ENCODE results near the gene NFIB.

Gene NFIB

GRCh38 chr9:14080959-14081542 lies 232.9 kb downstream of the NFIB start:
- no peaks in the 10 kb centered on the region for H3K9me3 Mint-ChIP-seq
- H3K27ac Mint-ChIP-seq = no peak overlapping the region
- H3K4me1 Mint-ChIP-seq (ENCODE audit: low read depth) = no peaks in the 10 kb centered on the region
- no peak overlapping the region for H3K4me3 Mint-ChIP-seq
- no peaks in the 10 kb centered on the region for H3K36me3 Mint-ChIP-seq (ENCODE audit: low read depth)
- H3K27me3 Mint-ChIP-seq (ENCODE audit: low read depth) = no peaks in the 10 kb centered on the region
- DNase-seq (ENCODE audit: low spot score) = no peak

DNA sequence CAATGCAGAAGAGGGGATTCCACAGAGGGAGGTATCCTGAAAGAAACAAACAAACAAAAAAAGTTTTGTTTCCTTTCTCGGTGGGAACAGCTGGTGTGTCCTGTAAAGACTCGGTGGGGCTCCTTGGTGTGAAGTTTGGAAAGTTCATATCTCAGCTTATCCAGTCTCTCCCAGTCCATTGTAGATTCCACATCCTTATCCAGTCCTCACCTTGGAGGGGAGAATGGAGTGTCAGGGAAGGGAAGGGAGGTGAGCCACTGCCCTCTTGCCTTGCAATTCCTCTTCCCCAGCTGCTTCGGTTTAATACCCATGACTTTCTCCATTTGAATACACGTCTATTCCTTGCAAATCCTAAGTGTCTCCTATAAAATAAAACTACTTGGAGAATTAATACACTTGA lies 234.5 kb downstream of the NFIB start:
- H3K4me1 Mint-ChIP-seq (ENCODE audit: low read depth) = no peaks in the 10 kb centered on the region
- no peak overlapping the region for H3K4me3 Mint-ChIP-seq
- no peaks in the 10 kb centered on the region for H3K27me3 Mint-ChIP-seq (ENCODE audit: low read depth)
- DNase-seq (ENCODE audit: low spot score) = no peak
- H3K36me3 Mint-ChIP-seq (ENCODE audit: low read depth) = no peaks in the 10 kb centered on the region
- H3K27ac Mint-ChIP-seq = no peak overlapping the region
- H3K9me3 Mint-ChIP-seq = no peaks in the 10 kb centered on the region

GRCh38 chr9:14077672-14078071 lies 236.3 kb downstream of the NFIB start:
- Mint-ChIP-seq H3K4me3 (no peak overlapping the region), H3K4me1 (ENCODE audit: low read depth) (no peaks in the 10 kb centered on the region), H3K27me3 (ENCODE audit: low read depth) (no peaks in the 10 kb centered on the region), H3K27ac (no peak overlapping the region), H3K36me3 (ENCODE audit: low read depth) (no peaks in the 10 kb centered on the region), H3K9me3 (peaks cover 4% of the 10 kb centered on the region)
- no peak for DNase-seq (ENCODE audit: low spot score)

DNA sequence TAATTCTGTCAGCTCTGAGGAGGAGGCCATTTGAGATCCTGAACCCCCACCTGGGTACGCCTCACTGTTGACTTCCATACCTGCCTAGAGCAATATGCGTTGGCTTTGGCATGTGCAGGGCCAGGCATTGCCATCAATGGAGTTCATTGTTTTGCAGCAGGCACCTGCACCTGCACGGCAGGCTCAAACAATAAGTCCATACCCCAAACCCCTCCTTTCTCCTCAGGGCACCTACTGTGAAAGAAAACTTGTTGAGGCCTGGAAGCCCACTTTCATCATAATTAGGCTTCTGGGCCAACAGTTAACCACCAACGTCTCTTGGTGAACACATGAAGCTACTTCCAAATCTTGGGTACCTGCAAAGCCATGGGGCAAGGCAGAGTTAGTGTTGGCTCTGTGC lies 238.7 kb downstream of the NFIB start:
- H3K9me3 Mint-ChIP-seq = peaks cover 22% of the 10 kb centered on the region

DNA sequence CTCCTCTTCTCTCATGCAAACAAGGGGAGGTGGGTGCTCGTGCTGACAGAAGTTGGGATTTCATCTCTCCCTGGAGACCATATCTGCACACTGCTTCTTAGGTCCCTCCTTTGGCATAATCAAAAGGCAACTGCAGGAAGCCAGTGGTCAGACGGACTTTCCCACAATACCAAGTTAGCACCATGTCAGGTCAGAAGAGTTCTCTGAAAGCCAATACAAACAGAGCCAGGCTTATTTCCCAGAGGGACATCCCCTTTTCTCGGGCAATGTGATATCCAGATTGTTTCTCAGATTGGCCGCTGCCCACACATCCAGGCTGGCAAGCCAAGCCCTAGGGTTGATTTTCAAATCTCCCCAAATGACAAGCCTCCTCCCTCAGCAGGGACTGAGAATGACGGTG lies 241.1 kb downstream of the NFIB start:
- no peaks in the 10 kb centered on the region for H3K36me3 Mint-ChIP-seq (ENCODE audit: low read depth)
- no peak for DNase-seq (ENCODE audit: low spot score)

More for the DNA sequence above, 238.7 kb downstream of the NFIB start:
- no peak for DNase-seq (ENCODE audit: low spot score)
- no peaks in the 10 kb centered on the region for H3K4me1 Mint-ChIP-seq (ENCODE audit: low read depth)
- H3K4me3 Mint-ChIP-seq = no peak overlapping the region
- H3K36me3 Mint-ChIP-seq (ENCODE audit: low read depth) = no peaks in the 10 kb centered on the region
- H3K27ac Mint-ChIP-seq = no peak overlapping the region
- no peaks in the 10 kb centered on the region for H3K27me3 Mint-ChIP-seq (ENCODE audit: low read depth)

GRCh38 chr9:14071484-14071883 lies 242.5 kb downstream of the NFIB start:
- Mint-ChIP-seq H3K4me1 (ENCODE audit: low read depth) (no peaks in the 10 kb centered on the region), H3K27ac (no peak overlapping the region), H3K9me3 (peaks cover 22% of the 10 kb centered on the region), H3K27me3 (ENCODE audit: low read depth) (no peaks in the 10 kb centered on the region), H3K4me3 (no peak overlapping the region), H3K36me3 (ENCODE audit: low read depth) (no peaks in the 10 kb centered on the region)
- DNase-seq (ENCODE audit: low spot score) = no peak

More for the DNA sequence above, 241.1 kb downstream of the NFIB start:
- Mint-ChIP-seq H3K27me3 (ENCODE audit: low read depth) (no peaks in the 10 kb centered on the region), H3K27ac (no peak overlapping the region), H3K4me1 (ENCODE audit: low read depth) (no peaks in the 10 kb centered on the region), H3K9me3 (peaks cover 22% of the 10 kb centered on the region), H3K4me3 (no peak overlapping the region)

- Mint-ChIP-seq H3K9me3 (peaks cover 22% of the 10 kb centered on the region), H3K4me1 (ENCODE audit: low read depth) (no peaks in the 10 kb centered on the region), H3K27me3 (ENCODE audit: low read depth) (no peaks in the 10 kb centered on the region), H3K4me3 (no peak overlapping the region), H3K36me3 (ENCODE audit: low read depth) (no peaks in the 10 kb centered on the region), H3K27ac (no peak overlapping the region)
- no peak for DNase-seq (ENCODE audit: low spot score)
These were observed 245.3 kb downstream of the NFIB start for GRCh38 chr9:14068690-14069089.

DNA sequence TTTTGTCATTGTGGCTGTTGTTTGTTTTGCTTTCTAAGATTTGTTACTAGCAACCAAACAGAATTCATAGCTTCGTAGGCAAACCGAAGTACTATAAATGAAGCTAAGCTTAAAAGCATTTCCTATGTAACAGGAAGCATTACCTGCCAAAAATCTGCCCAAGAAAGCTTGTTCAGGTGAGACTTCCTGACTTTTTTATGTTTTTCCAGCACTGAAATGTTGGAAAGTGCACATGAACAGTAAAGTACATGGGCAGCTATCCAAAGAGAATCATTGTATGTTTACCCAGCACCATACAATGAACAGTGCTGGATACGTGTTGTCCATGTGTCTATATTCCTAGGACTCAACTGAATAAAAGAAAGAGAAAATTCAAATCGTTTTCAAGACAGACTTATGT lies 247.1 kb downstream of the NFIB start:
- no peak for DNase-seq (ENCODE audit: low spot score)
- peaks cover 11% of the 10 kb centered on the region for H3K9me3 Mint-ChIP-seq
- H3K36me3 Mint-ChIP-seq (ENCODE audit: low read depth) = no peaks in the 10 kb centered on the region
- H3K27me3 Mint-ChIP-seq (ENCODE audit: low read depth) = no peaks in the 10 kb centered on the region
- H3K4me3 Mint-ChIP-seq = no peak overlapping the region
- no peak overlapping the region for H3K27ac Mint-ChIP-seq
- H3K4me1 Mint-ChIP-seq (ENCODE audit: low read depth) = no peaks in the 10 kb centered on the region

GRCh38 chr9:14066032-14066431 lies 247.9 kb downstream of the NFIB start:
- DNase-seq (ENCODE audit: low spot score) = no peak
- H3K9me3 Mint-ChIP-seq = peaks cover 6% of the 10 kb centered on the region
- H3K4me3 Mint-ChIP-seq = no peak overlapping the region
- no peak overlapping the region for H3K27ac Mint-ChIP-seq
- H3K36me3 Mint-ChIP-seq (ENCODE audit: low read depth) = no peaks in the 10 kb centered on the region
- H3K27me3 Mint-ChIP-seq (ENCODE audit: low read depth) = no peaks in the 10 kb centered on the region
- H3K4me1 Mint-ChIP-seq (ENCODE audit: low read depth) = no peaks in the 10 kb centered on the region

GRCh38 chr9:14064940-14065339 lies 249.0 kb downstream of the NFIB start:
- no peak for DNase-seq (ENCODE audit: low spot score)
- Mint-ChIP-seq H3K9me3 (no peaks in the 10 kb centered on the region), H3K36me3 (ENCODE audit: low read depth) (no peaks in the 10 kb centered on the region), H3K4me3 (no peak overlapping the region), H3K4me1 (ENCODE audit: low read depth) (no peaks in the 10 kb centered on the region), H3K27ac (no peak overlapping the region), H3K27me3 (ENCODE audit: low read depth) (no peaks in the 10 kb centered on the region)

DNA sequence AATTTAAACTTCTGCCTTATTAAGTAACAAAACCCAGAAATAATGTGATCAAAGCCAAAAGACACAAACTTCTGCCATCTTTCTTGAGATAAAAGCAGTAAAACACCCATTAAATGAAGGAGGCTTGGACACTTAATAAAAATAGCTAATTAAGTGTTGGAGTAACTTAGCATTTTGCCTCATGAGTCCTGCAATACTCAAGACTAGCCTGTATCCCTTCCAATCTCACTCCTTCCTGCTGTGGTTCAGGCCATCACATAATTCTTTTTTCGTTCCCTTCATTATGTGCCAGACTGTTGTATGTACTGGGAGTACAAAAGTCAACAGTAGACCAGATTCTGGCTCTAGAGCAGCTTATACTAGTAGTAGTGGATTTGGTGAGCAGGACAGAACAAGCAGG lies 250.2 kb downstream of the NFIB start:
- Mint-ChIP-seq H3K36me3 (ENCODE audit: low read depth) (no peaks in the 10 kb centered on the region), H3K27me3 (ENCODE audit: low read depth) (no peaks in the 10 kb centered on the region), H3K27ac (no peak overlapping the region), H3K4me1 (ENCODE audit: low read depth) (no peaks in the 10 kb centered on the region), H3K9me3 (no peaks in the 10 kb centered on the region), H3K4me3 (no peak overlapping the region)
- DNase-seq (ENCODE audit: low spot score) = no peak

GRCh38 chr9:14062586-14063221 lies 251.2 kb downstream of the NFIB start:
- Mint-ChIP-seq H3K4me1 (ENCODE audit: low read depth) (no peaks in the 10 kb centered on the region), H3K4me3 (no peak overlapping the region), H3K36me3 (ENCODE audit: low read depth) (no peaks in the 10 kb centered on the region), H3K9me3 (no peaks in the 10 kb centered on the region), H3K27me3 (ENCODE audit: low read depth) (no peaks in the 10 kb centered on the region), H3K27ac (no peak overlapping the region)
- no peak for DNase-seq (ENCODE audit: low spot score)

DNA sequence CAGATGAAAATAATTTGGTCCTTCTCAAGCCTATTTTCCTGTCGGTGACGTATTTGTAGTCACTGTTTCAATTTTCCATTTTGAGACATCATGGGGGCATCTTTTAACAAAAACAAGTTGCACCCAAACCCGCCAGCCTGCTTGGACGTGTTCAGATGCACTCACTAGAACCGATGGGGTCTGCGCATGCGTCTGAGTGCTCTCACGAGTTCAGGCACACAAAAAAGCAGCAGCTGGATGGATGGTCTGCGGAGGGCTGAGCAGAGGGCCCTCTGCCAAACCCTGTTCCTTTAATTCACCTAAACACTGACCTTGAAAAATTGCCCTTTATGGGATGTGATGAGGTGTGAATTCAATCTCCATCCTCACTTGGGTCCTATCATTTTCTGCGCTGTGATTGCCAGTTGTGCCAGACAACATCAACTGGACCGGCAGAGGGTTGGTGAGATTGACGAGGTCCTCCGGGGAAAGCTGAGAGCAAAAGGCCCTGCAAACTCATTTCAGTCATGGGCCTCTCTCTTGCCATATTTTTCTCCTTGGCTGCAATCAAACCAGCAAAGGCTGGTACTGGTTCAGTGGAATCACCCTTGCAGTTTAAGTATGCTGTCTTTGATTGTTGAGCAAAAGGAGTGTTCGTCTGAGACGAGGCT lies 251.9 kb downstream of the NFIB start:
- no peaks in the 10 kb centered on the region for H3K36me3 Mint-ChIP-seq (ENCODE audit: low read depth)
- H3K9me3 Mint-ChIP-seq = no peaks in the 10 kb centered on the region
- no peak for DNase-seq (ENCODE audit: low spot score)
- no peaks in the 10 kb centered on the region for H3K27me3 Mint-ChIP-seq (ENCODE audit: low read depth)
- H3K4me3 Mint-ChIP-seq = no peak overlapping the region
- H3K27ac Mint-ChIP-seq = no peak overlapping the region
- no peaks in the 10 kb centered on the region for H3K4me1 Mint-ChIP-seq (ENCODE audit: low read depth)

DNA sequence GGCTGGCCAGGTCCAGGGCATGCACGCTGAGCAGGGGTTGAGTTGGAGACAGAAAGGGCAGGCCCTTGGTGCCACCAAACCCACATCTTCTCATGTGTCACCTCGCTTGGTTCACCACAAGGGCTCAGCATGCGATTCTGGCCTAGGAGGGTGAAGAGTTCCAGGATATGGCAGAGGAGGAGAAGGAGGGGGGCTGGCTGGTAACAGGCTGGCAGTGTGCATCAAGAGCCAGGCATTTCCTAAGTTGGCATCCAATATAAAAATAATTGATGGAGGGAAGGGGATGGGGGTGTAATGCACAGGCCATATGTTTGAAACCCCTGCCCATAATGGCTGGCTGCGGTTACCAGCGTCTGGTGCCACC lies 255.6 kb downstream of the NFIB start:
- Mint-ChIP-seq H3K36me3 (ENCODE audit: low read depth) (no peaks in the 10 kb centered on the region), H3K27ac (no peak overlapping the region), H3K9me3 (no peaks in the 10 kb centered on the region), H3K4me1 (ENCODE audit: low read depth) (no peaks in the 10 kb centered on the region), H3K4me3 (no peak overlapping the region), H3K27me3 (ENCODE audit: low read depth) (no peaks in the 10 kb centered on the region)
- DNase-seq (ENCODE audit: low spot score) = no peak
